H1 (cell line): ENCODE results near the gene RPS5. TPM values are rescaled to one million over a fixed set of nuclear protein-coding genes. Genes with fewer than 3 reads are reported as not detected.

Experiments used
- CTCF ChIA-PET: fragments of 300-600 bp; sonication (Branson Sonifier 250); formaldehyde crosslinking; loops from one replicate; lab custom pipeline; 2021; ENCODE audit not compliant: partially characterized antibody; lab: Charles Lee
- POLR2A ChIA-PET: fragments of 300-600 bp; sonication (Branson Sonifier 250); formaldehyde crosslinking; loops from one replicate; lab custom pipeline; 2021; ENCODE audit warnings: inconsistent platforms; ENCODE audit not compliant: partially characterized antibody; lab: Charles Lee
- DNase-seq, 2 experiments: peaks; one replicate each; pipeline versions ENCODE4 v3.0.0 to v3.0.0-alpha.2; 2010 to 2022; ENCODE audit warnings: low spot score in 2 of 2, low read depth in 1 of 2, mixed read lengths in 1 of 2
- FAIRE-seq: peaks from 2 replicates; lab custom pipeline; 2011; peaks lifted over from hg19 to GRCh38; lab: Jason Lieb, UNC
- H2AFZ ChIP-seq: 2 replicates; pipeline ENCODE4 v1.8.1; 2012; ENCODE audit warnings: low read length, inconsistent platforms
- H2AK5ac ChIP-seq: 2 replicates; pipeline ENCODE4 v1.6.1; 2013; ENCODE audit warnings: low read depth, low read length
- H2BK120ac ChIP-seq: replicated peaks from 2 replicates; pipeline ENCODE3; 2013; ENCODE audit warnings: low read depth, low read length, inconsistent platforms
- H2BK12ac ChIP-seq: 2 replicates; pipeline ENCODE4 v1.6.1; 2013; ENCODE audit warnings: low read depth, low read length
- H2BK15ac ChIP-seq: 2 replicates; pipeline ENCODE4 v1.6.1; 2013; ENCODE audit warnings: low read length
- H2BK20ac ChIP-seq: 2 replicates; pipeline ENCODE4 v1.6.1; 2013; ENCODE audit warnings: low read length
- H2BK5ac ChIP-seq: 2 replicates; pipeline ENCODE4 v1.6.1; 2013; ENCODE audit warnings: low read depth, low read length
- H3K14ac ChIP-seq: 2 replicates; pipeline ENCODE4 v1.6.1; 2013; ENCODE audit warnings: inconsistent platforms; ENCODE audit not compliant: insufficient read length
- H3K18ac ChIP-seq: 2 replicates; pipeline ENCODE4 v1.6.1; 2013; ENCODE audit warnings: low read length; ENCODE audit errors: extremely low read depth
- H3K23ac ChIP-seq: 2 replicates; pipeline ENCODE4 v1.6.1; 2013; ENCODE audit warnings: inconsistent platforms; ENCODE audit not compliant: insufficient read length
- H3K23me2 ChIP-seq: 2 replicates; pipeline ENCODE4 v1.6.1; 2013; ENCODE audit warnings: low read depth, low read length
- H3K27ac ChIP-seq: 2 replicates; pipeline ENCODE4 v1.6.1; 2011; ENCODE audit warnings: low read depth, low read length, inconsistent platforms
- H3K27me3 ChIP-seq, 4 experiments: replicated peaks in 1 of 4; 1 replicate in 1 of 4; 2 replicates in 3 of 4; pipeline versions ENCODE4 v1.6.1 to v1.8.1; 2011 to 2013; ENCODE audit warnings: low read length in 3 of 4, mild to moderate bottlenecking in 3 of 4, inconsistent platforms in 2 of 4, mixed read lengths in 2 of 4, moderate library complexity in 1 of 4; ENCODE audit not compliant: control insufficient read depth in 3 of 4, insufficient read depth in 3 of 4; ENCODE audit errors: extremely low read depth in 1 of 4
- H3K36me3 ChIP-seq, 4 experiments: 2 replicates each; pipeline versions ENCODE4 v1.6.1 to v1.8.1; 2011 to 2013; ENCODE audit warnings: mild to moderate bottlenecking in 4 of 4, low read length in 3 of 4, moderate library complexity in 2 of 4, control low read depth in 1 of 4, inconsistent platforms in 1 of 4; ENCODE audit not compliant: insufficient read depth in 4 of 4, control insufficient read depth in 2 of 4
- H3K4ac ChIP-seq: replicated peaks from 2 replicates; pipeline ENCODE3; 2013; ENCODE audit warnings: low read length, low read depth, mixed read lengths, inconsistent platforms; ENCODE audit not compliant: insufficient read length
- H3K4me1 ChIP-seq, 4 experiments: replicated peaks in 1 of 4; 1 replicate in 1 of 4; 2 replicates in 3 of 4; pipeline versions ENCODE4 v1.6.1 to v1.8.1; 2011 to 2013; ENCODE audit warnings: low read length in 3 of 4, inconsistent platforms in 2 of 4, mixed read lengths in 1 of 4; ENCODE audit not compliant: insufficient read depth in 4 of 4, control insufficient read depth in 3 of 4
- H3K4me2 ChIP-seq, 2 experiments: 2 replicates each; pipeline versions ENCODE4 v1.6.1 to v1.8.1; 2011 to 2013; ENCODE audit warnings: low read depth in 2 of 2, low read length in 2 of 2, control low read depth in 1 of 2, inconsistent platforms in 1 of 2, mild to moderate bottlenecking in 1 of 2; ENCODE audit not compliant: insufficient read depth in 1 of 2
- H3K4me3 ChIP-seq, 4 experiments: fragments of 200-600, 300-600 bp in 1 of 4; sonication (generic), shearing (Covaris generic), sonication (Bioruptor Twin) in 1 of 4; 2 replicates each; pipeline versions ENCODE4 v1.5.1 to v1.8.1; 2011 to 2016; ENCODE audit warnings: low read length in 4 of 4, low read depth in 3 of 4, control low read depth in 2 of 4, inconsistent platforms in 2 of 4, mild to moderate bottlenecking in 2 of 4, mixed read lengths in 1 of 4, moderate library complexity in 1 of 4; ENCODE audit not compliant: insufficient read depth in 2 of 4; ENCODE audit errors: extremely low read depth in 1 of 4
- H3K56ac ChIP-seq: replicated peaks from 2 replicates; pipeline ENCODE3; 2013; ENCODE audit warnings: low read depth, mild to moderate bottlenecking, mixed read lengths, low read length, inconsistent platforms; ENCODE audit not compliant: insufficient read length
- H3K79me1 ChIP-seq: 2 replicates; pipeline ENCODE4 v1.6.1; 2013; ENCODE audit warnings: low read depth, low read length, control low read depth
- H3K79me2 ChIP-seq, 2 experiments: 2 replicates each; pipeline versions ENCODE4 v1.6.1 to v1.8.1; 2012 to 2013; ENCODE audit warnings: low read length in 2 of 2, mild to moderate bottlenecking in 2 of 2, inconsistent platforms in 1 of 2; ENCODE audit not compliant: insufficient read depth in 2 of 2, control insufficient read depth in 1 of 2
- H3K9ac ChIP-seq, 4 experiments: replicated peaks in 1 of 4; 1 replicate in 1 of 4; 2 replicates in 3 of 4; pipeline versions ENCODE4 v1.6.1 to v1.8.1; 2011 to 2013; ENCODE audit warnings: low read depth in 3 of 4, low read length in 3 of 4, control low read depth in 2 of 4, mild to moderate bottlenecking in 2 of 4, moderate library complexity in 2 of 4, inconsistent platforms in 1 of 4; ENCODE audit errors: extremely low read depth in 1 of 4
- H3K9me3 ChIP-seq, 2 experiments: 2 replicates each; pipeline versions ENCODE4 v1.6.1 to v1.8.1; 2012 to 2013; ENCODE audit warnings: mild to moderate bottlenecking in 2 of 2, moderate library complexity in 2 of 2, control low read depth in 1 of 2, inconsistent platforms in 1 of 2, low read depth in 1 of 2, low read length in 1 of 2, mixed read lengths in 1 of 2; ENCODE audit not compliant: insufficient read depth in 2 of 2
- H4K20me1 ChIP-seq, 2 experiments: replicated peaks in 1 of 2; 2 replicates each; pipeline versions ENCODE3 to v1.8.1; 2011 to 2013; ENCODE audit warnings: inconsistent platforms in 2 of 2, low read length in 2 of 2, mild to moderate bottlenecking in 1 of 2; ENCODE audit not compliant: insufficient read depth in 2 of 2, control insufficient read depth in 1 of 2
- H4K5ac ChIP-seq: 2 replicates; pipeline ENCODE4 v1.6.1; 2013; ENCODE audit warnings: low read length, low read depth, mixed read lengths, inconsistent platforms; ENCODE audit not compliant: insufficient read length
- H4K8ac ChIP-seq: 2 replicates; pipeline ENCODE4 v1.8.0; 2013; ENCODE audit warnings: mild to moderate bottlenecking, moderate library complexity, low read length, inconsistent platforms; ENCODE audit not compliant: insufficient read depth; ENCODE audit errors: extremely low read depth
- H4K91ac ChIP-seq: replicated peaks from 2 replicates; pipeline ENCODE3; 2013; ENCODE audit warnings: low read length, mixed read lengths, inconsistent platforms; ENCODE audit not compliant: insufficient read length
- CEBPB ChIP-seq: IDR thresholded peaks from 2 replicates; pipeline ENCODE4 v1.6.1; 2012; ENCODE audit warnings: low read depth, low read length
- CTCF ChIP-seq, 3 experiments: IDR thresholded peaks; 1 replicate in 2 of 3; 2 replicates in 1 of 3; pipeline versions ENCODE4 v1.5.1 to v1.6.1; 2011; ENCODE audit warnings: low read length in 3 of 3, mild to moderate bottlenecking in 3 of 3, inconsistent platforms in 2 of 3, low read depth in 1 of 3, moderate library complexity in 1 of 3; ENCODE audit not compliant: insufficient read depth in 1 of 3; ENCODE audit errors: control extremely low read depth in 1 of 3
- FOSL1 ChIP-seq: IDR thresholded peaks from 2 replicates; pipeline ENCODE4 v1.6.1; 2011; ENCODE audit warnings: mild to moderate bottlenecking, low read depth, low read length, moderate library complexity; ENCODE audit not compliant: insufficient read depth
- GABPA ChIP-seq: IDR thresholded peaks from 2 replicates; pipeline ENCODE4 v1.6.1; 2011; ENCODE audit warnings: mild to moderate bottlenecking, low read length, moderate library complexity, borderline replicate concordance; ENCODE audit not compliant: insufficient read depth
- RNF2 ChIP-seq: fragments of 200-900, 300-1000 bp; sonication (generic); IDR thresholded peaks from 2 replicates; pipeline ENCODE4 v1.7.1; 2016; ENCODE audit warnings: borderline replicate concordance, low read depth, mild to moderate bottlenecking, antibody characterized with exemption, low read length; ENCODE audit not compliant: poor library complexity, severe bottlenecking; ENCODE audit errors: missing control alignments
- SIX5 ChIP-seq: IDR thresholded peaks from 2 replicates; pipeline ENCODE4 v1.6.1; 2011; ENCODE audit warnings: mild to moderate bottlenecking, low read depth, low read length
- SP4 ChIP-seq: IDR thresholded peaks from 2 replicates; pipeline ENCODE4 v1.6.1; 2012; ENCODE audit warnings: low read length, inconsistent platforms
- YY1 ChIP-seq: IDR thresholded peaks from 2 replicates; pipeline ENCODE4 v1.6.1; 2011; ENCODE audit warnings: low read depth, mild to moderate bottlenecking, low read length
- ZNF274 ChIP-seq: IDR thresholded peaks from 2 replicates; pipeline ENCODE4 v1.7.0; 2012; ENCODE audit warnings: low read length, borderline replicate concordance; ENCODE audit errors: extremely low read depth
- WGBS, 2 experiments: shearing (Covaris generic) in 1 of 2; methylation state at CpG; one replicate each; pipeline versions ENCODE4 v1.1.6 to v1.1.7; 2013 to 2015; ENCODE audit warnings: low lambda C conversion rate in 2 of 2, mixed read lengths in 2 of 2, inconsistent platforms in 1 of 2, low coverage in 1 of 2, missing lambda C conversion rate in 1 of 2; ENCODE audit not compliant: insufficient replicate concordance in 2 of 2, insufficient coverage in 1 of 2, insufficient read length in 1 of 2; ENCODE audit errors: extremely low coverage in 1 of 2, missing lambda C conversion rate in 1 of 2; 5-methylcytosine and 5-hydroxymethylcytosine counted together
- polyA plus RNA-seq, 7 experiments: library from polyadenylated mRNA; depleted of rRNA in 3 of 7; stranded (reverse) in 5 of 7; unstranded in 2 of 7; fragments of >200 nt in 5 of 7; fragments of 200-250 nt in 2 of 7; gene quantifications; 1 replicate in 5 of 7; 2 replicates in 1 of 7; 4 replicates in 1 of 7; pipeline versions ENCODE4 v1.2.1 to v1.2.3, GENCODE V29; 2011 to 2013; ENCODE audit warnings: missing spikeins in 2 of 7, mixed read lengths in 2 of 7
- total RNA-seq: library from RNA; stranded (reverse); fragmentation: NEBNext Ultra II Directional; extraction: Animal tissue kit (Norgen Biotek cat#: 25700); gene quantifications from 2 replicates; pipeline ENCODE4 v1.2.1, GENCODE V29; 2021

Gene RPS5
- total and polyA plus RNA-seq, 2 of the 8 experiments (the other 6 are each of a cell fraction or from before 2014, with no cell fraction given): 1,557 to 5,731 TPM

GRCh38 chr19:58385891-58386575 lies 1.0 kb upstream of the RPS5 start:
- Histone ChIP-seq H3K23ac (no peak overlapping the region), H2BK5ac (peak overlapping the region; percentile 97), H4K5ac (peak overlapping the region; percentile 100), H3K79me1 (peaks cover 4% of the 10 kb centered on the region; the same call in 1 of the 2 replicates), H4K8ac (peak overlapping the region; percentile 99), H3K4me3 (peak overlapping the region; percentile 82 to 99 (median 92)), H2BK12ac (0 out of 2 replicates have a peak overlapping the region, but pooled peaks have one; percentile 1), H3K27me3 (no peaks in the 10 kb centered on the region), H3K79me2 (peaks cover 6 to 36% of the 10 kb centered on the region in 2 experiments), H2AK5ac (peak overlapping the region; percentile 79; the same call in 1 of the 2 replicates), H2BK15ac (no peak overlapping the region; the same call in 1 of the 2 replicates), H3K27ac (peak overlapping the region; percentile 94), H2BK20ac (no peak overlapping the region), H2BK120ac (peak overlapping the region; percentile 86), H3K4me2 (peak overlapping the region; percentile 95 to 98), H3K14ac (peak overlapping the region; percentile 66), H3K4me1 (peaks cover 0 to 15% (median 9%) of the 10 kb centered on the region in 4 experiments; a peak in 6 of 7 replicates), H4K91ac (peak overlapping the region; percentile 99), H3K36me3 (peaks cover 7 to 24% (median 20%) of the 10 kb centered on the region in 4 experiments), H4K20me1 (peaks cover 10 to 13% of the 10 kb centered on the region in 2 experiments), H3K23me2 (peaks cover 20% of the 10 kb centered on the region), H3K18ac (peak overlapping the region; percentile 95), H3K9me3 (no peaks in the 10 kb centered on the region), H3K9ac (peak overlapping the region; percentile 89 to 95 (median 92)), H3K56ac (peak overlapping the region; percentile 99), H3K4ac (peak overlapping the region; percentile 99), H2AFZ (no peak overlapping the region)
- FAIRE-seq (no peak), DNase-seq (no peak)
- ChIA-PET POLR2A (interaction anchor here (0.6 to 5.8 kb wide), 11 partner anchors 9 to 169 kb away, joined by 3 to 78 read pairs (median 6); partner anchors contain the start of genes CHMP2A, RNF225, ZBTB45 and ZNF497), CTCF (no interaction called here)
- WGBS, 2 experiments: 24% methylated on average over 21 of the region's 36 CpGs; no CpG with 5 or more reads in 1 of the 2 experiments
- TF ChIP-seq RNF2 (no peak), SP4 (no peak), GABPA (no peak), ZNF274 (no peak), CEBPB (no peak), YY1 (no peak), FOSL1 (no peak), CTCF (IDR thresholded peaks at IDR 0.05; ENCODE audit: control extremely low read depth in 1 of 3, insufficient read depth in 1 of 3, low read depth in 1 of 3, low read length in 3 of 3) (no peak), SIX5 (no peak)
